Smooth muscle cell (in vitro differentiated cells): ENCODE results near the gene CNNM1. TPM values are rescaled to one million over a fixed set of nuclear protein-coding genes. Genes with fewer than 3 reads are reported as not detected.

ENCODE experiments used
- DNase-seq: peaks from one replicate; lab custom pipeline; 2025; ENCODE audit not compliant: unreplicated experiment; lab: John Stamatoyannopoulos, UW
- H2AFZ ChIP-seq: fragments of 200-600 bp; sonication (generic); 2 replicates; pipeline ENCODE4 v1.6.0; 2016; ENCODE audit warnings: antibody characterized with exemption, low read depth, mild to moderate bottlenecking
- H3F3A ChIP-seq: fragments of 200-600 bp; sonication (generic); 2 replicates; pipeline ENCODE4 v1.6.0; 2017; ENCODE audit warnings: antibody characterized with exemption, low read depth
- H3K27ac ChIP-seq: fragments of 200-600 bp; sonication (generic); 2 replicates; pipeline ENCODE4 v1.5.1; 2016; ENCODE audit warnings: low read depth, mild to moderate bottlenecking
- H3K27me3 ChIP-seq: fragments of 200-600 bp; sonication (generic); 2 replicates; pipeline ENCODE4 v1.6.1; 2016; ENCODE audit warnings: low read depth, mild to moderate bottlenecking
- H3K36me3 ChIP-seq: fragments of 200-600 bp; sonication (generic); 2 replicates; pipeline ENCODE4 v1.5.1; 2016; ENCODE audit warnings: low read depth
- H3K4me1 ChIP-seq: fragments of 200-600 bp; sonication (generic); 2 replicates; pipeline ENCODE4 v1.5.1; 2016; ENCODE audit warnings: low read depth
- H3K4me2 ChIP-seq: fragments of 200-600 bp; sonication (generic); 2 replicates; pipeline ENCODE4 v1.6.0; 2016; ENCODE audit warnings: mild to moderate bottlenecking
- H3K4me3 ChIP-seq: fragments of 200-600 bp; sonication (generic); 2 replicates; pipeline ENCODE4 v1.5.1; 2016; ENCODE audit warnings: mild to moderate bottlenecking
- H3K79me2 ChIP-seq: fragments of 200-600 bp; sonication (generic); 2 replicates; pipeline ENCODE4 v1.6.0; 2016; ENCODE audit warnings: low read depth, mild to moderate bottlenecking
- H3K9ac ChIP-seq: fragments of 200-600 bp; sonication (generic); 2 replicates; pipeline ENCODE4 v1.6.0; 2016; ENCODE audit warnings: low read depth
- H3K9me3 ChIP-seq: fragments of 200-600 bp; sonication (generic); replicated peaks from 2 replicates; pipeline ENCODE4 v1.5.1; 2016; ENCODE audit warnings: low read depth
- H4K20me1 ChIP-seq: fragments of 200-600 bp; sonication (generic); 2 replicates; pipeline ENCODE4 v1.6.0; 2016; ENCODE audit warnings: low read depth
- WGBS: methylation state at CpG from one replicate; pipeline ENCODE4 v1.1.7; 2016; ENCODE audit warnings: low lambda C conversion rate; 5-methylcytosine and 5-hydroxymethylcytosine counted together
- polyA plus RNA-seq: library from polyadenylated mRNA; unstranded; fragments of >200 nt; fragmentation: Nextera tagmentation; extraction: Ambion mirVana; gene quantifications from 2 replicates; pipeline ENCODE4 v1.2.1, GENCODE V29; 2016
- total RNA-seq: library from RNA; depleted of rRNA; stranded (reverse); fragments of >200 nt; gene quantifications from 2 replicates; pipeline ENCODE4 v1.2.3, GENCODE V29; 2014
- TF ChIP-seq, protein P1 (sequence below): fragments of 200-600 bp; sonication (generic); IDR thresholded peaks from 2 replicates; pipeline ENCODE4 v1.5.1; 2017; ENCODE audit warnings: borderline replicate concordance, mild to moderate bottlenecking, antibody characterized with exemption; ENCODE audit not compliant: insufficient read depth, poor library complexity, severe bottlenecking

CNNM1 gene
- total and polyA plus RNA-seq, 2 experiments from 2014 or later = 0.04 TPM; not detected in 1

DNA sequence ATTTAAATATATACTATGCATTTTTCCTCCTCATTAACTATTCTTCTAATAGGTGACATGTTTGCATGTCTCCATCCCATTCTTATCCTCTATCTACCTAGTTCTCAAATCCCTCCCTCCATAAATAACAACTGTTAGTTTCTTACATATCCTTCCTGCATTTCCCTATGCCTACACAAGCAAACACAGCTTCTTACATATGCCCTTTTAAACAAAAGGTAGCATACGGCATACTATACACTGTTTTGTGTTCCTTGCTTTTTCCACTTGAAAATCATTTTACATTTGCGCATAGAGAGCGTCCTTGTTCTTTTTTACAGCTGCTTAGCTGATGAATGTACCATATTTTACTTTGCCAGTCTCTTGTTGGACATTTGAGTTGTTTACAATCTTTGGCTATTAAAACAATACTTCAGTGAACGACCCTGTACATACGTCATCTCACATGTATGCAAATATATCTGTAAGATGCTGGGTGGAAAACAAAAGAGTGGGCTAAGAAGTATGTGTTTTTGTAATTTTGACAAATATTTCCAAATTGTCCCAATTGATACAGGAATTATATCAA is 93.5 kb downstream of the CNNM1 start:
- no peak overlapping the region for H3K9ac ChIP-seq
- H3K4me2 ChIP-seq = no peak overlapping the region
- H3K4me1 ChIP-seq = no peaks in the 10 kb centered on the region
- H3F3A ChIP-seq = no peaks in the 10 kb centered on the region
- H3K36me3 ChIP-seq = peaks cover 10% of the 10 kb centered on the region
- 96% methylated on average over 5 of the region's 5 CpGs for WGBS
- H4K20me1 ChIP-seq = peaks cover 9% of the 10 kb centered on the region
- H3K4me3 ChIP-seq = no peak overlapping the region
- H3K27me3 ChIP-seq = no peaks in the 10 kb centered on the region
- DNase-seq = no peak
- H3K79me2 ChIP-seq = peaks cover 13% of the 10 kb centered on the region
- no peak overlapping the region for H2AFZ ChIP-seq
- H3K9me3 ChIP-seq = no peaks in the 10 kb centered on the region
- TF ChIP-seq, protein P1, sequence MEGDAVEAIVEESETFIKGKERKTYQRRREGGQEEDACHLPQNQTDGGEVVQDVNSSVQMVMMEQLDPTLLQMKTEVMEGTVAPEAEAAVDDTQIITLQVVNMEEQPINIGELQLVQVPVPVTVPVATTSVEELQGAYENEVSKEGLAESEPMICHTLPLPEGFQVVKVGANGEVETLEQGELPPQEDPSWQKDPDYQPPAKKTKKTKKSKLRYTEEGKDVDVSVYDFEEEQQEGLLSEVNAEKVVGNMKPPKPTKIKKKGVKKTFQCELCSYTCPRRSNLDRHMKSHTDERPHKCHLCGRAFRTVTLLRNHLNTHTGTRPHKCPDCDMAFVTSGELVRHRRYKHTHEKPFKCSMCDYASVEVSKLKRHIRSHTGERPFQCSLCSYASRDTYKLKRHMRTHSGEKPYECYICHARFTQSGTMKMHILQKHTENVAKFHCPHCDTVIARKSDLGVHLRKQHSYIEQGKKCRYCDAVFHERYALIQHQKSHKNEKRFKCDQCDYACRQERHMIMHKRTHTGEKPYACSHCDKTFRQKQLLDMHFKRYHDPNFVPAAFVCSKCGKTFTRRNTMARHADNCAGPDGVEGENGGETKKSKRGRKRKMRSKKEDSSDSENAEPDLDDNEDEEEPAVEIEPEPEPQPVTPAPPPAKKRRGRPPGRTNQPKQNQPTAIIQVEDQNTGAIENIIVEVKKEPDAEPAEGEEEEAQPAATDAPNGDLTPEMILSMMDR = no peak
- no peak overlapping the region for H3K27ac ChIP-seq

DNA sequence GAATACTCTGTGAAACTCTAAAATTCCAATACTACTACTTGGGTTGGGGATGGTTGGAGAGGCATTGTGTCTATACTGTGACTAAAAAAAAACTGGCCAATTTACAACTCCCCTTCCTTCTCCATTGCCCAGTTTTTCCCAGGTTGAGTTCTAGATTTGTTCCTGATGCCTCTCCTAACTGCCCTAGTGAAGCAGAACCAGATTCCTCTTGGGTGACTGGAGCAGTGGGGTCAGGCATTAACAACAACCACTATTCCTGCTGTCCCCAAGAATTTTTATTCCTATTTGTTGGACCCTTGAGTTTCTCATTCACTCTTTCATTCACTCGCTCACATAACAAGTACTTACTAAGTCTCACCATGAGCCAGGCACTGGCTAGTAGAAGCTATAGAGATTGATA is 95.5 kb downstream of the CNNM1 start:
- Histone ChIP-seq H3K9ac (no peak overlapping the region), H3K36me3 (no peaks in the 10 kb centered on the region), H3K79me2 (peaks cover 32% of the 10 kb centered on the region), H2AFZ (no peak overlapping the region), H3K27ac (no peak overlapping the region), H3F3A (no peaks in the 10 kb centered on the region), H4K20me1 (peaks cover 11% of the 10 kb centered on the region), H3K9me3 (no peaks in the 10 kb centered on the region), H3K4me3 (no peak overlapping the region), H3K4me2 (no peak overlapping the region), H3K27me3 (no peaks in the 10 kb centered on the region), H3K4me1 (peaks cover 5% of the 10 kb centered on the region)
- 100% methylated on average over 1 of the region's 1 CpG for WGBS
- no peak for DNase-seq
- TF ChIP-seq, protein P1 = no peak

DNA sequence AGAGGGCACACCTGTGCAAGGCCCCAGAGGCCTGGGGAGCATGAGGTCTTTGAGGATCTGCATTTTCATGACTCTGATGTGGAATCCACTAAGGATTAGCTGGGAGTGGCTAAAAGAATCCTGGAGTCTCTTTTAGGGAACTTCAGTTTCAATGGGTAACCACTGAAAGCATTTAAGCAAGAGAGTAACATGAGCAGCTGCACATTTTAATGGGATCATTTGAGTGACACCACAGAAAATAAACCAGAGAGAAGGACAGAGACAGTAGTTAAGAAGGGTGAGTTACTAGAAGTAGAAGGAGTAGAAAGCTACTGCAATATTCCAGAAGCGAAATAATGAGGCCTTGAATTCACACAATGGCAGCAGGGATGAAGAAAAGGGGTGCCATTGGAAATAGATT is 96.0 kb downstream of the CNNM1 start:
- no peak for DNase-seq
- H3K4me1 ChIP-seq = peaks cover 9% of the 10 kb centered on the region
- H3K9ac ChIP-seq = no peak overlapping the region
- no peaks in the 10 kb centered on the region for H3K36me3 ChIP-seq
- peaks cover 11% of the 10 kb centered on the region for H4K20me1 ChIP-seq
- H3K4me3 ChIP-seq = no peak overlapping the region
- H3K79me2 ChIP-seq = peaks cover 37% of the 10 kb centered on the region
- no peak overlapping the region for H3K27ac ChIP-seq
- no peaks in the 10 kb centered on the region for H3F3A ChIP-seq
- H3K4me2 ChIP-seq = no peak overlapping the region
- WGBS = 95% methylated on average over 1 of the region's 1 CpG
- H3K9me3 ChIP-seq = no peaks in the 10 kb centered on the region
- no peak overlapping the region for H2AFZ ChIP-seq
- TF ChIP-seq, protein P1 = no peak
- H3K27me3 ChIP-seq = no peaks in the 10 kb centered on the region

DNA sequence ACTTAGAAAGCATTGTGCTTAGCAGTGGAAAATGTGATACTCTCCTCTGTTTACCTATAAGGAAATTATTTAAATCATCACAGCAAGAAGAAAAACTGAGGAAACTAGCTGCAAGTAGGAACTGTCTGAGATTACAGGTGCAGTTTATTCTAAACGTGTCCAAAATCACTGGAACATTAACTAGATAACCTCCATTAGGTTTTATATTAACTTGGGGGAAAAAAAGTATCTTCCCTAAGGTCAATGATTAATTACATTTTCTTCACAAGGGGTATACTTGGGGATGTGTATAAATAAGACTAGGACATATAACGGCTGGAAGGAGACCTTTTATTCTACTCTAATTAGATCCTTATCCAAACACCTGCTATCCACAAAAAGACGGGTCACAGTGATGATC is 97.5 kb downstream of the CNNM1 start:
- no peak overlapping the region for H3K4me2 ChIP-seq
- H3K4me1 ChIP-seq = peaks cover 13% of the 10 kb centered on the region
- no peak overlapping the region for H3K27ac ChIP-seq
- H3K9ac ChIP-seq = no peak overlapping the region
- no peak overlapping the region for H3K4me3 ChIP-seq
- no peak for DNase-seq
- no peaks in the 10 kb centered on the region for H3K36me3 ChIP-seq
- no peak overlapping the region for H2AFZ ChIP-seq
- no peaks in the 10 kb centered on the region for H3K27me3 ChIP-seq
- peaks cover 11% of the 10 kb centered on the region for H4K20me1 ChIP-seq
- no peaks in the 10 kb centered on the region for H3F3A ChIP-seq
- 94% methylated on average over 3 of the region's 3 CpGs for WGBS
- H3K9me3 ChIP-seq = no peaks in the 10 kb centered on the region
- TF ChIP-seq, protein P1 = no peak
- H3K79me2 ChIP-seq = peaks cover 42% of the 10 kb centered on the region
